ENCODE measurements around the gene HEXB. TPM values are rescaled to one million over a fixed set of nuclear protein-coding genes. Genes with fewer than 3 reads are reported as not detected.

HEXB gene
- polyA plus RNA-seq, 1 experiment, result 246 TPM

GRCh38 chr5:74679966-74680365 lies 5.1 kb upstream of the HEXB start:
- CTCF ChIA-PET, result no interaction called here
- no peak for DNase-seq (ENCODE audit: low read depth, low spot score)
- H3K27me3 ChIP-seq (ENCODE audit: control insufficient read depth, insufficient read depth, low read length), result no peaks in the 10 kb centered on the region
- no peaks in the 10 kb centered on the region; the same call in 1 of the 2 replicates for H3K9me3 ChIP-seq (ENCODE audit: control insufficient read depth, insufficient read depth, low read length)
- no peak overlapping the region for H3K4me3 ChIP-seq (ENCODE audit: low read depth, low read length)
- peak overlapping the region; percentile 47 for H3K27ac ChIP-seq (ENCODE audit: low read depth, low read length)
- POLR2A ChIA-PET, result no interaction called here
- no peak for TF ChIP-seq CTCF (IDR thresholded peaks at IDR 0.05; ENCODE audit: low read depth, low read length)

- Histone ChIP-seq H3K4me3 (ENCODE audit: low read depth, low read length) (peak overlapping the region; percentile 81), H3K27me3 (ENCODE audit: control insufficient read depth, insufficient read depth, low read length) (no peaks in the 10 kb centered on the region), H3K27ac (ENCODE audit: low read depth, low read length) (peak overlapping the region; percentile 52), H3K9me3 (ENCODE audit: control insufficient read depth, insufficient read depth, low read length) (peaks cover 4% of the 10 kb centered on the region; the same call in 1 of the 2 replicates)
- ChIA-PET CTCF (interaction anchor here (1.0 to 1.5 kb wide), 2 partner anchors 13 to 784 kb away, joined by 3 read pairs; no protein-coding TSS in a partner anchor), POLR2A (interaction anchor here (0.7 to 1.2 kb wide), 3 partner anchors 18 to 1094 kb away, joined by 3 to 4 read pairs (median 3); partner anchors contain the start of genes GFM2 and NSA2)
- no peak for DNase-seq (ENCODE audit: low read depth, low spot score)
- TF ChIP-seq CTCF (IDR thresholded peaks at IDR 0.05; ENCODE audit: low read depth, low read length), result no peak
Measured at GRCh38 chr5:74685979-74686631, 1.1 kb downstream of the HEXB start.

- H3K27ac ChIP-seq (ENCODE audit: low read depth, low read length), result no peak overlapping the region
Measured at GRCh38 chr5:74686962-74687751, 2.1 kb downstream of the HEXB start.

GRCh38 chr5:74693191-74693590 lies 8.2 kb downstream of the HEXB start:
- no peak for DNase-seq (ENCODE audit: low read depth, low spot score)
- ChIA-PET POLR2A (no interaction called here), CTCF (interaction anchor here (1.2 kb wide), 1 partner anchor 791 kb away, joined by 3 read pairs; no protein-coding TSS in a partner anchor)
- H3K4me3 ChIP-seq (ENCODE audit: low read depth, low read length), result no peak overlapping the region
- no peak for TF ChIP-seq CTCF (IDR thresholded peaks at IDR 0.05; ENCODE audit: low read depth, low read length)
- no peaks in the 10 kb centered on the region for H3K9me3 ChIP-seq (ENCODE audit: control insufficient read depth, insufficient read depth, low read length)
- no peak overlapping the region for H3K27ac ChIP-seq (ENCODE audit: low read depth, low read length)
- no peaks in the 10 kb centered on the region for H3K27me3 ChIP-seq (ENCODE audit: control insufficient read depth, insufficient read depth, low read length)

More at GRCh38 chr5:74686962-74687751, 2.1 kb downstream of the HEXB start:
- Histone ChIP-seq H3K9me3 (ENCODE audit: control insufficient read depth, insufficient read depth, low read length) (peaks cover 4% of the 10 kb centered on the region; the same call in 1 of the 2 replicates), H3K4me3 (ENCODE audit: low read depth, low read length) (peak overlapping the region; percentile 38), H3K27me3 (ENCODE audit: control insufficient read depth, insufficient read depth, low read length) (no peaks in the 10 kb centered on the region)
- no peak for DNase-seq (ENCODE audit: low read depth, low spot score)
- POLR2A ChIA-PET, result interaction anchor here (1.0 kb wide), 1 partner anchor 10 kb away, joined by 3 read pairs; no protein-coding TSS in a partner anchor
- CTCF ChIA-PET, result interaction anchor here (1.5 kb wide), 1 partner anchor 14 kb away, joined by 3 read pairs; no protein-coding TSS in a partner anchor
- TF ChIP-seq CTCF (IDR thresholded peaks at IDR 0.05; ENCODE audit: low read depth, low read length), result no peak

Measured in AG04450 (cell line).